Keratinocyte (primary cell): Measurements from ENCODE around the gene UBE2B. TPM values are rescaled to one million over a fixed set of nuclear protein-coding genes. Genes with fewer than 3 reads are reported as not detected.

Experiments
- DNase-seq: peaks from one replicate; pipeline ENCODE4 v3.0.0-alpha.2; 2011; ENCODE audit warnings: low read depth, missing footprints, low spot score
- FAIRE-seq: peaks from 2 replicates; lab custom pipeline; 2011; peaks lifted over from hg19 to GRCh38; lab: Jason Lieb, UNC
- H2AFZ ChIP-seq: 2 replicates; pipeline ENCODE4 v1.6.0; 2012; ENCODE audit warnings: low read length, control low read depth, inconsistent platforms; ENCODE audit not compliant: control insufficient read depth
- H3K27ac ChIP-seq: 2 replicates; pipeline ENCODE4 v1.5.1; 2011; ENCODE audit warnings: low read length; ENCODE audit not compliant: control insufficient read depth, insufficient read depth
- H3K27me3 ChIP-seq: 3 replicates; pipeline ENCODE4 v1.6.0; 2011; ENCODE audit warnings: low read length; ENCODE audit not compliant: control insufficient read depth, insufficient read depth; ENCODE audit errors: extremely low read depth
- H3K36me3 ChIP-seq, 2 experiments: 2 replicates in 1 of 2; 3 replicates in 1 of 2; pipeline ENCODE4 v1.5.1; 2011; ENCODE audit warnings: low read length in 2 of 2, mild to moderate bottlenecking in 1 of 2; ENCODE audit not compliant: control insufficient read depth in 2 of 2, insufficient read depth in 2 of 2; ENCODE audit errors: extremely low read depth in 1 of 2
- H3K4me1 ChIP-seq: 3 replicates; pipeline ENCODE4 v1.5.1; 2011; ENCODE audit warnings: low read length; ENCODE audit not compliant: control insufficient read depth, insufficient read depth; ENCODE audit errors: extremely low read depth
- H3K4me2 ChIP-seq: 3 replicates; pipeline ENCODE4 v1.6.0; 2011; ENCODE audit warnings: low read depth, low read length; ENCODE audit not compliant: control insufficient read depth, insufficient read depth; ENCODE audit errors: extremely low read depth
- H3K4me3 ChIP-seq, 3 experiments: fragments of 200-600 bp in 1 of 3; sonication (generic) in 1 of 3; 2 replicates in 2 of 3; 3 replicates in 1 of 3; pipeline ENCODE4 v1.5.1; 2011 to 2016; ENCODE audit warnings: low read length in 3 of 3, mild to moderate bottlenecking in 3 of 3, control low read depth in 2 of 3, inconsistent platforms in 1 of 3, low read depth in 1 of 3, mixed read lengths in 1 of 3, mixed run types in 1 of 3, moderate library complexity in 1 of 3; ENCODE audit not compliant: control insufficient read depth in 2 of 3, insufficient read depth in 2 of 3; ENCODE audit errors: extremely low read depth in 1 of 3
- H3K79me2 ChIP-seq: 2 replicates; pipeline ENCODE4 v1.6.0; 2012; ENCODE audit warnings: low read length; ENCODE audit not compliant: control insufficient read depth, insufficient read depth
- H3K9ac ChIP-seq: 3 replicates; pipeline ENCODE4 v1.6.0; 2011; ENCODE audit warnings: low read length; ENCODE audit not compliant: control insufficient read depth, insufficient read depth; ENCODE audit errors: extremely low read depth
- H3K9me1 ChIP-seq: 3 replicates; pipeline ENCODE4 v1.6.0; 2011; ENCODE audit warnings: low read length; ENCODE audit not compliant: control insufficient read depth, insufficient read depth; ENCODE audit errors: extremely low read depth
- H3K9me3 ChIP-seq: 2 replicates; pipeline ENCODE4 v1.5.1; 2012; ENCODE audit warnings: low read depth, low read length; ENCODE audit not compliant: control insufficient read depth
- H4K20me1 ChIP-seq: 3 replicates; pipeline ENCODE4 v1.6.0; 2011; ENCODE audit warnings: low read length; ENCODE audit not compliant: control insufficient read depth, insufficient read depth; ENCODE audit errors: extremely low read depth
- EZH2 ChIP-seq: IDR thresholded peaks from one replicate; pipeline ENCODE4 v1.6.1; 2012; ENCODE audit warnings: inconsistent platforms, mild to moderate bottlenecking, low read length, moderate library complexity
- dilution Hi-C: fragments of 300-500 bp; cut with MboI; formaldehyde crosslinking; loops from one replicate; pipeline ENCODE4 v1.7.0; 2020; ENCODE audit warnings: low sequenced_read_pairs; ENCODE audit not compliant: extremely low pct_ligation_motif_present
- polyA plus RNA-seq, 5 experiments: library from polyadenylated mRNA; depleted of rRNA in 3 of 5; stranded (reverse) in 3 of 5; stranded (forward) in 1 of 5; unstranded in 1 of 5; fragments of >200 nt; gene quantifications; 1 replicate in 1 of 5; 2 replicates in 3 of 5; 3 replicates in 1 of 5; pipeline versions ENCODE4 v1.2.1 to v1.2.3, GENCODE V29; 2011 to 2012; ENCODE audit warnings: missing spikeins in 2 of 5, low read depth in 1 of 5, low replicate concordance in 1 of 5
- TF ChIP-seq, protein P1 (sequence below), 3 experiments: IDR thresholded peaks in 1 of 3; conservative IDR thresholded peaks in 1 of 3; optimal IDR thresholded peaks in 1 of 3; 2 replicates in 2 of 3; 3 replicates in 1 of 3; pipeline versions ENCODE3 to v1.5.1; 2011; ENCODE audit warnings: low read length in 3 of 3, mild to moderate bottlenecking in 3 of 3, moderate library complexity in 2 of 3, control low read depth in 1 of 3, inconsistent platforms in 1 of 3; ENCODE audit not compliant: insufficient read depth in 2 of 3; ENCODE audit errors: extremely low read depth in 1 of 3

Gene UBE2B
- polyA plus RNA-seq, 1 donor (not counting 4 experiments of a cell fraction or from before 2014, with no cell fraction given): 73.5 TPM

DNA sequence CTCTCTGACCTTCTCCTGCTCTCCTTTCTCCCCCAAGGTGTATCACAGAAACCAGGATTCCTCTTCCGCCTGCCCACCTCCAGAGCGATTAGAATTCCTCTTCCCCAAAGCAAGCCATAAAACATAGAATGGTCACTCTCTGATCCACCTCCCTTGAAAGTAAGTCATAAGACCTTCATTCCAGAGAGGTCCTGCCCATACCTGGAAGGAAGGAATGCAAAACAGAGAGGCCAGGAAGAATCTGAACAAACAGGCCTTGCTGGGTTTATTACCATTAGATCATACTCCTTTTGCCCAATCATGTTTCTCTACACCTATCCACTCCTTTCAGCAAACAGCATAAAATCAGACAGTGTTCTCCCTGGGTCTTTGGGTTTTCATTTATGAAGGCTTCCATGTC is 25.4 kb upstream of the UBE2B start:
- no peak for TF ChIP-seq EZH2
- TF ChIP-seq, protein P1, sequence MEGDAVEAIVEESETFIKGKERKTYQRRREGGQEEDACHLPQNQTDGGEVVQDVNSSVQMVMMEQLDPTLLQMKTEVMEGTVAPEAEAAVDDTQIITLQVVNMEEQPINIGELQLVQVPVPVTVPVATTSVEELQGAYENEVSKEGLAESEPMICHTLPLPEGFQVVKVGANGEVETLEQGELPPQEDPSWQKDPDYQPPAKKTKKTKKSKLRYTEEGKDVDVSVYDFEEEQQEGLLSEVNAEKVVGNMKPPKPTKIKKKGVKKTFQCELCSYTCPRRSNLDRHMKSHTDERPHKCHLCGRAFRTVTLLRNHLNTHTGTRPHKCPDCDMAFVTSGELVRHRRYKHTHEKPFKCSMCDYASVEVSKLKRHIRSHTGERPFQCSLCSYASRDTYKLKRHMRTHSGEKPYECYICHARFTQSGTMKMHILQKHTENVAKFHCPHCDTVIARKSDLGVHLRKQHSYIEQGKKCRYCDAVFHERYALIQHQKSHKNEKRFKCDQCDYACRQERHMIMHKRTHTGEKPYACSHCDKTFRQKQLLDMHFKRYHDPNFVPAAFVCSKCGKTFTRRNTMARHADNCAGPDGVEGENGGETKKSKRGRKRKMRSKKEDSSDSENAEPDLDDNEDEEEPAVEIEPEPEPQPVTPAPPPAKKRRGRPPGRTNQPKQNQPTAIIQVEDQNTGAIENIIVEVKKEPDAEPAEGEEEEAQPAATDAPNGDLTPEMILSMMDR (optimal IDR thresholded peaks at IDR 0.05 in 1 of 3, IDR thresholded peaks at IDR 0.05 in 1 of 3, conservative IDR thresholded peaks at IDR 0.05 in 1 of 3; ENCODE audit: extremely low read depth in 1 of 3, insufficient read depth in 2 of 3, low read length in 3 of 3): no peak
- H3K4me1 ChIP-seq: peaks cover 19% of the 10 kb centered on the region
- no peaks in the 10 kb centered on the region for H4K20me1 ChIP-seq
- H3K9me3 ChIP-seq: no peaks in the 10 kb centered on the region
- dilution Hi-C loops: no loop called here
- FAIRE-seq: peak; percentile 86
- H3K9me1 ChIP-seq: no peaks in the 10 kb centered on the region
- H3K4me2 ChIP-seq: peak overlapping the region; percentile 64
- DNase-seq: peak; percentile 28
- H2AFZ ChIP-seq: peak overlapping the region; percentile 87
- H3K4me3 ChIP-seq: peak overlapping the region in 2 of 3 experiments; percentile 11 to 48
- H3K27ac ChIP-seq: peak overlapping the region; percentile 36
- H3K27me3 ChIP-seq: no peaks in the 10 kb centered on the region
- no peaks in the 10 kb centered on the region for H3K79me2 ChIP-seq
- no peaks in the 10 kb centered on the region for H3K36me3 ChIP-seq
- peak overlapping the region; percentile 60 for H3K9ac ChIP-seq

- peaks cover 14% of the 10 kb centered on the region for H3K4me1 ChIP-seq
- H3K9me3 ChIP-seq: no peaks in the 10 kb centered on the region
- H3K4me2 ChIP-seq: no peak overlapping the region
- H2AFZ ChIP-seq: no peak overlapping the region
- no peak for FAIRE-seq
- H3K4me3 ChIP-seq: no peak overlapping the region
- no peaks in the 10 kb centered on the region for H3K36me3 ChIP-seq
- dilution Hi-C loops: no loop called here
- no peaks in the 10 kb centered on the region for H3K9me1 ChIP-seq
- H3K27ac ChIP-seq: no peak overlapping the region
- no peak overlapping the region for H3K9ac ChIP-seq
- H3K27me3 ChIP-seq: no peaks in the 10 kb centered on the region
- no peaks in the 10 kb centered on the region for H4K20me1 ChIP-seq
- DNase-seq: no peak
- no peak for TF ChIP-seq EZH2
- TF ChIP-seq, protein P1 (optimal IDR thresholded peaks at IDR 0.05 in 1 of 3, IDR thresholded peaks at IDR 0.05 in 1 of 3, conservative IDR thresholded peaks at IDR 0.05 in 1 of 3; ENCODE audit: extremely low read depth in 1 of 3, insufficient read depth in 2 of 3, low read length in 3 of 3): no peak
- no peaks in the 10 kb centered on the region for H3K79me2 ChIP-seq
Observed at GRCh38 chr5:134349463-134349862, 21.9 kb upstream of the UBE2B start.
